GM12801 (cell line): Measurements from ENCODE around the gene ACTR1A.

ENCODE experiments used
- TF ChIP-seq, protein P1 (sequence below): IDR thresholded peaks from one replicate; pipeline ENCODE4 v1.5.1; 2011; ENCODE audit warnings: control low read depth; ENCODE audit not compliant: insufficient read length; ENCODE audit errors: extremely low read depth

The ACTR1A gene

DNA sequence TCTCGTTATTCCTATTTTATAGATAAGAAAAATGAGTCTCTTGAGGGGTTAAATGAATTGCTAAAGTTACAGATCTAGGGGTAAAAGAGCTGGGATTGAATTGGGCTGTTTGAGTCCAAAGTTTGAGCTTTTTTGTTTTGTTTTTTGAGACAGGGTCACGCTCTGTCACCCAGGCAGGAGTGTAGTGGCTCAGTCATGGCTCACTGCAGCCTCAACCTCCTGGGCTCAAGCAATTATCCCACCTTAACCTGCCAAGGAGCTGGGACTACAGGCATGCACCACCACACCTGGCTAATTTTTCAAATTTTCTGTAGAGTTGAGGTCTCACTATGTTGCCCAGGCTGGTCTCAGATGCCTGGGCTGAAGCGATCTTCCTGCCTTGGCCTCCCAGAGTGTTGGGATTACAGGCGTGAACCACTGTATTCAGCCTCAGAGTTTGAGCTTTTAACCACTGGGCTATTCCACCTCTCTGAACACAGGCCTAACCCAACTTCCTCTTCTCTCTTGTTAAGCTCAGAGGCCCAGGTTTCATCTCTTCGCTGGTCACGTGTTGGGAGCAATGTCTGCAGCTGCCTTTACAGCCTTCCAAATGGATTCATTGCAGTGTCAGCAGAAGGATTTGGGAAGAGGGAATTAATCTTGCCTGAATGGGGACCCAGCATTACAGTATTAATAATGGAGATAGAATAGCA lies 9.2 kb upstream of the ACTR1A start:
- TF ChIP-seq, protein P1, sequence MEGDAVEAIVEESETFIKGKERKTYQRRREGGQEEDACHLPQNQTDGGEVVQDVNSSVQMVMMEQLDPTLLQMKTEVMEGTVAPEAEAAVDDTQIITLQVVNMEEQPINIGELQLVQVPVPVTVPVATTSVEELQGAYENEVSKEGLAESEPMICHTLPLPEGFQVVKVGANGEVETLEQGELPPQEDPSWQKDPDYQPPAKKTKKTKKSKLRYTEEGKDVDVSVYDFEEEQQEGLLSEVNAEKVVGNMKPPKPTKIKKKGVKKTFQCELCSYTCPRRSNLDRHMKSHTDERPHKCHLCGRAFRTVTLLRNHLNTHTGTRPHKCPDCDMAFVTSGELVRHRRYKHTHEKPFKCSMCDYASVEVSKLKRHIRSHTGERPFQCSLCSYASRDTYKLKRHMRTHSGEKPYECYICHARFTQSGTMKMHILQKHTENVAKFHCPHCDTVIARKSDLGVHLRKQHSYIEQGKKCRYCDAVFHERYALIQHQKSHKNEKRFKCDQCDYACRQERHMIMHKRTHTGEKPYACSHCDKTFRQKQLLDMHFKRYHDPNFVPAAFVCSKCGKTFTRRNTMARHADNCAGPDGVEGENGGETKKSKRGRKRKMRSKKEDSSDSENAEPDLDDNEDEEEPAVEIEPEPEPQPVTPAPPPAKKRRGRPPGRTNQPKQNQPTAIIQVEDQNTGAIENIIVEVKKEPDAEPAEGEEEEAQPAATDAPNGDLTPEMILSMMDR, result no peak

GRCh38 chr10:102509387-102509786 lies 6.9 kb upstream of the ACTR1A start:
- TF ChIP-seq, protein P1, result no peak

- TF ChIP-seq, protein P1, result no peak
These were observed 6.0 kb upstream of the ACTR1A start for GRCh38 chr10:102508506-102508905.

DNA sequence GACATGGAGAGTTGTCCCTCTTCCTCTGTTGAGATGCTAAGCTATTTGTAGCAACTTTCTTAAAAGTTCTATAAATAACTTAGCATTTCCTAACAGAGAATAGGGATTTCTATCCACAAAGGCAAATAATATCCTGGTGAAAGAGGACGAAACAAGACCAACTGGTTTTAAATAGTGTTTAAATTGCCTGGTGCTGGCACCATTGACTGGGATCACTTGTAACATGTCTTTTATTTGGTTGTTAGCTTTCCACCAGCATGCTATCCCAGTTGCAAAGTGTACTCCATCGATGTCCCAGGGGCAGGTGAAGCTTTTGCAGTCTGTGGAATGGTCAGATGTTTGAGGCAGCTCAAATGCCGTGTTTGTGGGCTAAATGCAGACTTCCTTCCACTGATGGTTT lies 5.0 kb upstream of the ACTR1A start:
- TF ChIP-seq, protein P1, result no peak

GRCh38 chr10:102505462-102506115 lies 3.1 kb upstream of the ACTR1A start:
- TF ChIP-seq, protein P1, result no peak

- TF ChIP-seq, protein P1, result no peak
These were observed 2.4 kb upstream of the ACTR1A start for GRCh38 chr10:102504976-102505300.

DNA sequence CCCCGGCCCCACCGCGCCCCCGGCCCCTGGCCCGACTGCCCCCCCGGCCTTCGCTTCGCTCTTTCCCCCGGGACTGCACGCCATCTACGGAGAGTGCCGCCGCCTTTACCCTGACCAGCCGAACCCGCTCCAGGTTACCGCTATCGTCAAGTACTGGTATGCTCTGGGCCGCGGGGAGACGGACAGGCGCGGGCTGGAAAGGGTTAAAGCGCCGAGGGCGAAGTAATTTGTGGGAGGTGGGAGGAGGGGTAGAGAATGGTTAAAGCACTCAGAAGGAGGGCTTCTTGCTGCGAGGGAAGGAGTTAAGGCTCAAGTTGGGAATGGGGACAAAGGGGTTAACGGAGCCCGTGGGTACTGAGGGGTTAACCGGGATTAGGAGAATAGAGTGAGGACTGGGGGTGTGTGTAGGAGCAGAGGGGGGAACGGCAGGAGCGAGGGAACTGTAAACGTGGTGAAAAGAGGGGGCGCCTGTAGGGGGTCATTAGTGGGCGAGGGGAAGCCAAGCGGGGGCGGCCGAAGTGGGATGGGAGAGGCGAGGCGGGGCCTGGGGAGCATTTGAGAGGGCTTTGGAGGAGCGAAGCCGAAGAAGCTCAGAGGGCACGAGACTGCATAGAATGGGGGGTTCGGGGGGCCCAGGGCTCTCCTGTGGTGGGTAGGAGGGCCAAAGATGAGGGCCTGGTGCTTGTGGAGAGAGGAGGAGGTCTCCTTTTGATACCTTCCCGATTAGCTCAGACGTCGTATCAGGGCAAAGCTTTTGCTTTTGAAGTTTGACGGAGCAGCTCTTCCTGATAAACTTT lies 1.9 kb upstream of the ACTR1A start:
- TF ChIP-seq, protein P1, result no peak
